ENCODE measurements around the gene GJB1. TPM values are rescaled to one million over a fixed set of nuclear protein-coding genes. Genes with fewer than 3 reads are reported as not detected.

Gene GJB1
- total and polyA plus RNA-seq, 3 donors (not counting 1 experiment from before 2014, with no cell fraction given): under 0.01 TPM; not detected in 2

Other genes with a start within 250 kb of the GJB1 start
- gene SNX12, start 154.9 kb upstream of the GJB1 start, total RNA-seq: 10 to 100 TPM; 83.0 to 88.1 TPM
- gene SNX12, start 154.9 kb upstream of the GJB1 start, polyA plus RNA-seq: 71.4 TPM
- 10 to 100 TPM in 1 of 2 donors, 1 to 10 TPM in 1; 5.9 to 13.8 TPM for gene FOXO4, start 127.4 kb upstream of the GJB1 start, total RNA-seq
- 1.7 TPM for gene FOXO4, start 127.4 kb upstream of the GJB1 start, polyA plus RNA-seq
- gene CXorf65, start 116.5 kb upstream of the GJB1 start, total RNA-seq: not detected
- not detected for gene CXorf65, start 116.5 kb upstream of the GJB1 start, polyA plus RNA-seq
- not detected for gene IL2RG, start 111.6 kb upstream of the GJB1 start, total RNA-seq
- not detected for gene IL2RG, start 111.6 kb upstream of the GJB1 start, polyA plus RNA-seq
- 10 to 100 TPM; 22.0 to 26.7 TPM for gene MED12, start 104.6 kb upstream of the GJB1 start, total RNA-seq
- gene MED12, start 104.6 kb upstream of the GJB1 start, polyA plus RNA-seq: 5.5 TPM
- gene NLGN3, start 78.4 kb upstream of the GJB1 start, total RNA-seq: under 1 TPM; 0.17 to 0.21 TPM
- gene NLGN3, start 78.4 kb upstream of the GJB1 start, polyA plus RNA-seq: 0.11 TPM
- 10 to 100 TPM; 14.7 to 15.4 TPM for gene ZMYM3, start 30.9 kb downstream of the GJB1 start, total RNA-seq
- gene ZMYM3, start 30.9 kb downstream of the GJB1 start, polyA plus RNA-seq: 10.6 TPM
- 100 to 1,000 TPM; 274 to 294 TPM for gene NONO, start 60.4 kb downstream of the GJB1 start, total RNA-seq
- gene NONO, start 60.4 kb downstream of the GJB1 start, polyA plus RNA-seq: 168 TPM
- 1 to 10 TPM; 1.0 to 1.4 TPM for gene ITGB1BP2, start 78.5 kb downstream of the GJB1 start, total RNA-seq
- gene ITGB1BP2, start 78.5 kb downstream of the GJB1 start, polyA plus RNA-seq: 0.49 TPM
- 10 to 100 TPM; 19.0 to 35.6 TPM for gene TAF1, start 143.1 kb downstream of the GJB1 start, total RNA-seq
- gene TAF1, start 143.1 kb downstream of the GJB1 start, polyA plus RNA-seq: 8.7 TPM